ENCODE measurements around the gene ARHGEF38. TPM values are rescaled to one million over a fixed set of nuclear protein-coding genes. Genes with fewer than 3 reads are reported as not detected.
"Not testable (repeated sequence)": the region's sequence is repeated elsewhere in the genome, so short reads cannot be mapped to it uniquely, and the experiment has no call there.

Gene ARHGEF38
- total RNA-seq, 1 donor from 2014 or later, result 1.6 TPM

DNA sequence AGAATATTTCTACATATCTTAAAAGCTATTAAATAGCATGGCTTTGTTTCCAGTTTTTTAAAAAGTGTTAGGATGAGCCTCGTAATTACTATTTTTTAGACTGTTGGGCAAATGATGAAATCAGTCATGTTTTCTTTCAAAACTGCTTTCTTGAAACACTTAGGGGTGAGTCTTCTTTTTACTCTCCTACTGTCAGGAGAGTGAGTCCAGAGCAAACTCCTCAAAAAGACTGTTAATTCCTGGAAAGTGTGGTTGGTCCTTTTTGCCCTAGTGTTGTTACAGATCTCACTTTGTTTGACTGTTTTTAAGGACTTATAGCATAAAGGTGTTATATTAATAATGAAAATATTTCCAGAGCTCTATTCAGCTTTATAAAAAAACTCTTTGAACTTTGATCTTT, 162.5 kb downstream of the ARHGEF38 start:
- no peak for DNase-seq (ENCODE audit: low spot score, unreplicated experiment)
- Mint-ChIP-seq H3K27me3 (no peaks in the 10 kb centered on the region), H3K36me3 (ENCODE audit: insufficient read depth) (no peaks in the 10 kb centered on the region), H3K4me3 (ENCODE audit: low read depth) (no peak overlapping the region), H3K27ac (no peak overlapping the region), H3K9me3 (ENCODE audit: low read depth) (no peaks in the 10 kb centered on the region), H3K4me1 (ENCODE audit: low read depth) (peaks cover 17% of the 10 kb centered on the region)
- TF ChIP-seq, protein P1, sequence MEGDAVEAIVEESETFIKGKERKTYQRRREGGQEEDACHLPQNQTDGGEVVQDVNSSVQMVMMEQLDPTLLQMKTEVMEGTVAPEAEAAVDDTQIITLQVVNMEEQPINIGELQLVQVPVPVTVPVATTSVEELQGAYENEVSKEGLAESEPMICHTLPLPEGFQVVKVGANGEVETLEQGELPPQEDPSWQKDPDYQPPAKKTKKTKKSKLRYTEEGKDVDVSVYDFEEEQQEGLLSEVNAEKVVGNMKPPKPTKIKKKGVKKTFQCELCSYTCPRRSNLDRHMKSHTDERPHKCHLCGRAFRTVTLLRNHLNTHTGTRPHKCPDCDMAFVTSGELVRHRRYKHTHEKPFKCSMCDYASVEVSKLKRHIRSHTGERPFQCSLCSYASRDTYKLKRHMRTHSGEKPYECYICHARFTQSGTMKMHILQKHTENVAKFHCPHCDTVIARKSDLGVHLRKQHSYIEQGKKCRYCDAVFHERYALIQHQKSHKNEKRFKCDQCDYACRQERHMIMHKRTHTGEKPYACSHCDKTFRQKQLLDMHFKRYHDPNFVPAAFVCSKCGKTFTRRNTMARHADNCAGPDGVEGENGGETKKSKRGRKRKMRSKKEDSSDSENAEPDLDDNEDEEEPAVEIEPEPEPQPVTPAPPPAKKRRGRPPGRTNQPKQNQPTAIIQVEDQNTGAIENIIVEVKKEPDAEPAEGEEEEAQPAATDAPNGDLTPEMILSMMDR (IDR thresholded peaks at IDR 0.05; ENCODE audit: unreplicated experiment), result no peak

DNA sequence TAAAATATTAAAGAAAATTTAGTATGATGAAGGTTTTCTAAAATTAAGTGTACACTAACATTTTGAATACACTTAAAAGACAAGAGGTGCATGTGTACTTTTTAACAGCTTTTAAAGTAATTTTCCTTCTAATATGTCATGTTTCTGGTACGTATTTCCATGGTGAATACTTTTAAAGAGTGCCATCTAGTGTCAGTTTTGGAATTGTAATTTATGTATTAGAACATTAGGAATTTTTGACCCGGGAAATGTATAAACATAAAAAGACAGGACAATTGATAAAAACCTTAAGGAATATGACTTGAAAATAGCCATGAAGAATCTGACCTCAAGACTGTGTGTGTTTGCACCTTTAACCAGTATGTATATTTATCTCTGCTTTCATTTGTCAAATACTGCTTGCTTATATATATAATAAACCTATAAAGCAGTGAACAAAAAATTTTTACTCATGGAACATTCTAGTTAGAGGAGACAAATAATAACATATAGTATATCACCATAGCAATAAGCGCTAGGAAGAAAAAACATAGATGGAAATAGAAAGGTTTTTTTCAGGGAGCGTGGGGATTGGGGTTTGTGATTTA, 163.4 kb downstream of the ARHGEF38 start:
- H3K27me3 Mint-ChIP-seq, result no peaks in the 10 kb centered on the region
- DNase-seq (ENCODE audit: low spot score, unreplicated experiment), result no peak
- peaks cover 17% of the 10 kb centered on the region for H3K4me1 Mint-ChIP-seq (ENCODE audit: low read depth)
- H3K4me3 Mint-ChIP-seq (ENCODE audit: low read depth), result no peak overlapping the region
- no peak overlapping the region for H3K27ac Mint-ChIP-seq
- H3K9me3 Mint-ChIP-seq (ENCODE audit: low read depth), result no peaks in the 10 kb centered on the region
- H3K36me3 Mint-ChIP-seq (ENCODE audit: insufficient read depth), result no peaks in the 10 kb centered on the region
- TF ChIP-seq, protein P1 (IDR thresholded peaks at IDR 0.05; ENCODE audit: unreplicated experiment), result peak; percentile 63

GRCh38 chr4:105719204-105719603, 166.8 kb downstream of the ARHGEF38 start:
- TF ChIP-seq, protein P1 (IDR thresholded peaks at IDR 0.05; ENCODE audit: unreplicated experiment), result no peak
- no peaks in the 10 kb centered on the region for H3K27me3 Mint-ChIP-seq
- no peak overlapping the region for H3K27ac Mint-ChIP-seq
- no peaks in the 10 kb centered on the region for H3K4me1 Mint-ChIP-seq (ENCODE audit: low read depth)
- no peaks in the 10 kb centered on the region for H3K36me3 Mint-ChIP-seq (ENCODE audit: insufficient read depth)
- no peak overlapping the region for H3K4me3 Mint-ChIP-seq (ENCODE audit: low read depth)
- H3K9me3 Mint-ChIP-seq (ENCODE audit: low read depth), result no peaks in the 10 kb centered on the region
- DNase-seq (ENCODE audit: low spot score, unreplicated experiment), result no peak

GRCh38 chr4:105725623-105726022, 173.2 kb downstream of the ARHGEF38 start:
- H3K36me3 Mint-ChIP-seq (ENCODE audit: insufficient read depth), result peaks cover 27% of the 10 kb centered on the region

GRCh38 chr4:105729895-105730294, 177.5 kb downstream of the ARHGEF38 start:
- H3K27ac Mint-ChIP-seq; H3K4me1 Mint-ChIP-seq (ENCODE audit: low read depth); DNase-seq (ENCODE audit: low spot score, unreplicated experiment); H3K27me3 Mint-ChIP-seq; H3K4me3 Mint-ChIP-seq (ENCODE audit: low read depth): not testable (repeated sequence)
- Mint-ChIP-seq H3K9me3 (ENCODE audit: low read depth) (peaks cover 41% of the 10 kb centered on the region), H3K36me3 (ENCODE audit: insufficient read depth) (peaks cover 60% of the 10 kb centered on the region)

More at GRCh38 chr4:105725623-105726022, 173.2 kb downstream of the ARHGEF38 start:
- H3K27me3 Mint-ChIP-seq, result no peaks in the 10 kb centered on the region
- no peak overlapping the region for H3K4me3 Mint-ChIP-seq (ENCODE audit: low read depth)
- DNase-seq (ENCODE audit: low spot score, unreplicated experiment), result no peak
- TF ChIP-seq, protein P1 (IDR thresholded peaks at IDR 0.05; ENCODE audit: unreplicated experiment), result no peak
- H3K9me3 Mint-ChIP-seq (ENCODE audit: low read depth), result peaks cover 13% of the 10 kb centered on the region
- no peaks in the 10 kb centered on the region for H3K4me1 Mint-ChIP-seq (ENCODE audit: low read depth)
- no peak overlapping the region for H3K27ac Mint-ChIP-seq

Other genes starting within 250 kb of the ARHGEF38 start
- gene PPA2, start 78.6 kb upstream of the ARHGEF38 start, total RNA-seq, result 83.6 and 96.4 TPM in 2 replicates
- gene INTS12, start 156.1 kb downstream of the ARHGEF38 start, total RNA-seq, result 17.8 and 18.7 TPM in 2 replicates
- 25.5 and 26.3 TPM in 2 replicates for gene GSTCD, start 156.2 kb downstream of the ARHGEF38 start, total RNA-seq

Data from progenitor cell of endocrine pancreas (in vitro differentiated cells).